A549 (cell line): ENCODE measurements around the gene FBXL4.

ENCODE experiments used
- BHLHE40 ChIP-seq: IDR thresholded peaks from 2 replicates; pipeline ENCODE4 v1.6.1; 2012; ENCODE audit warnings: low read depth, low read length, inconsistent platforms
- CEBPB ChIP-seq, 2 experiments: fragments of >200 bp in 1 of 2; sonication (Bioruptor Twin) in 1 of 2; formaldehyde crosslinking in 1 of 2; IDR thresholded peaks; 2 replicates each; pipeline ENCODE4 v1.6.1; 2012 to 2016
- EP300 ChIP-seq, 2 experiments: fragments of >200 bp; sonication (Bioruptor Twin); formaldehyde crosslinking; IDR thresholded peaks; 2 replicates in 1 of 2; 3 replicates in 1 of 2; pipeline ENCODE4 v1.6.1; 2016 to 2017
- FOSL2 ChIP-seq, 2 experiments: fragments of 450-650 bp in 1 of 2; fragments of >200 bp in 1 of 2; sonication (Bioruptor Twin) in 1 of 2; formaldehyde crosslinking; IDR thresholded peaks; 2 replicates each; pipeline versions ENCODE4 v1.5.0 to v1.6.1; 2016 to 2020; ENCODE audit warnings: mild to moderate bottlenecking in 1 of 2, moderate library complexity in 1 of 2
- FOXS1 ChIP-seq: fragments of 250-450 bp; sonication (Bioruptor Pico); IDR thresholded peaks from 2 replicates; pipeline ENCODE4 v1.5.0; 2020; ENCODE audit warnings: mild to moderate bottlenecking, moderate library complexity
- HOXB13 ChIP-seq: fragments of 250-450 bp; sonication (Bioruptor Pico); IDR thresholded peaks from 2 replicates; pipeline ENCODE4 v1.5.0; 2020; ENCODE audit warnings: low read depth, mild to moderate bottlenecking, moderate library complexity
- NFE2L2 ChIP-seq: fragments of 150-350 bp; conservative IDR thresholded peaks from 2 replicates; pipeline ENCODE4 v1.6.1; 2014; ENCODE audit warnings: low read length
- PHF8 ChIP-seq: fragments of 200-600 bp; sonication (generic); IDR thresholded peaks from 2 replicates; pipeline ENCODE4 v1.6.1; 2016; ENCODE audit warnings: low read depth, mild to moderate bottlenecking, antibody characterized with exemption, moderate library complexity, borderline replicate concordance
- RAD21 ChIP-seq, 2 experiments: fragments of >200 bp in 1 of 2; sonication (Bioruptor Twin) in 1 of 2; formaldehyde crosslinking in 1 of 2; IDR thresholded peaks in 1 of 2; conservative IDR thresholded peaks in 1 of 2; 2 replicates in 1 of 2; 3 replicates in 1 of 2; pipeline ENCODE4 v1.6.1; 2012 to 2018; ENCODE audit warnings: inconsistent platforms in 1 of 2
- RCOR1 ChIP-seq: fragments of 150-350 bp; IDR thresholded peaks from 2 replicates; pipeline ENCODE4 v1.6.1; 2014; ENCODE audit warnings: antibody characterized with exemption, low read length, low read depth
- RFX5 ChIP-seq: fragments of 450-650 bp; IDR thresholded peaks from 2 replicates; pipeline ENCODE4 v1.7.1; 2014; ENCODE audit warnings: antibody characterized with exemption, mild to moderate bottlenecking, moderate library complexity
- ZFP36 ChIP-seq: fragments of 450-650 bp; IDR thresholded peaks from 2 replicates; pipeline ENCODE4 v1.6.1; 2014; ENCODE audit warnings: borderline replicate concordance; ENCODE audit not compliant: partially characterized antibody
- TF ChIP-seq, protein P1 (sequence below): IDR thresholded peaks from 2 replicates; pipeline ENCODE4 v1.6.1; 2012
- TF ChIP-seq, protein P2 (sequence below): fragments of >200 bp; sonication (Bioruptor Twin); formaldehyde crosslinking; IDR thresholded peaks from 3 replicates; pipeline ENCODE4 v1.5.1; 2016

DNA sequence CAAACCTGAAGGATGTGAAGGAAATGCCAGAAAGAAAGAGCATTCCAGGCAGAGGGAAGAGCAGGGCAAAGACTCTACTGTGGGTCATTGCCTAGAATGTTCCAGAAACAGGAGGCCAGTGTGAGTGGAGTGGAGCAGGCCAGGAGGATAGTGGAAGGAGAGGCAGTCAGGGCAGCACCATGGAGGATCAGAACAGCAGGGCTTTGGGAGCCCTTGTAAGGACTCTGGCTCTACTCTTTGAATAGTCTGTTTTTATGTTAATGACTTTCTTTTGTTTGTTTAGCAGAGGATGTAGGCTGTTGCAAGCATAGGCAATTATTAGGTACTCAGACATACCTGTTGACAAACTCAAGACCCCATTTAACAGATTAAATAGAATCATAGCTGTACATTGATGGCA is 23.6 kb upstream of the FBXL4 start:
- TF ChIP-seq FOXS1 (CRISPR knock-in tag) (no peak), BHLHE40 (no peak), FOSL2 (IDR thresholded peaks at IDR 0.05) (no peak), FOSL2 (CRISPR knock-in tag; IDR thresholded peaks at IDR 0.05) (no peak), ZFP36 (no peak), RFX5 (no peak), EP300 (IDR thresholded peaks at IDR 0.05) (no peak), RAD21 (conservative IDR thresholded peaks at IDR 0.05 in 1 of 2, IDR thresholded peaks at IDR 0.05 in 1 of 2) (no peak), PHF8 (no peak), RCOR1 (no peak), CEBPB (IDR thresholded peaks at IDR 0.05) (no peak), NFE2L2 (no peak), HOXB13 (no peak)
- TF ChIP-seq, protein P1, sequence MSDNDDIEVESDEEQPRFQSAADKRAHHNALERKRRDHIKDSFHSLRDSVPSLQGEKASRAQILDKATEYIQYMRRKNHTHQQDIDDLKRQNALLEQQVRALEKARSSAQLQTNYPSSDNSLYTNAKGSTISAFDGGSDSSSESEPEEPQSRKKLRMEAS, result no peak
- TF ChIP-seq, protein P2, sequence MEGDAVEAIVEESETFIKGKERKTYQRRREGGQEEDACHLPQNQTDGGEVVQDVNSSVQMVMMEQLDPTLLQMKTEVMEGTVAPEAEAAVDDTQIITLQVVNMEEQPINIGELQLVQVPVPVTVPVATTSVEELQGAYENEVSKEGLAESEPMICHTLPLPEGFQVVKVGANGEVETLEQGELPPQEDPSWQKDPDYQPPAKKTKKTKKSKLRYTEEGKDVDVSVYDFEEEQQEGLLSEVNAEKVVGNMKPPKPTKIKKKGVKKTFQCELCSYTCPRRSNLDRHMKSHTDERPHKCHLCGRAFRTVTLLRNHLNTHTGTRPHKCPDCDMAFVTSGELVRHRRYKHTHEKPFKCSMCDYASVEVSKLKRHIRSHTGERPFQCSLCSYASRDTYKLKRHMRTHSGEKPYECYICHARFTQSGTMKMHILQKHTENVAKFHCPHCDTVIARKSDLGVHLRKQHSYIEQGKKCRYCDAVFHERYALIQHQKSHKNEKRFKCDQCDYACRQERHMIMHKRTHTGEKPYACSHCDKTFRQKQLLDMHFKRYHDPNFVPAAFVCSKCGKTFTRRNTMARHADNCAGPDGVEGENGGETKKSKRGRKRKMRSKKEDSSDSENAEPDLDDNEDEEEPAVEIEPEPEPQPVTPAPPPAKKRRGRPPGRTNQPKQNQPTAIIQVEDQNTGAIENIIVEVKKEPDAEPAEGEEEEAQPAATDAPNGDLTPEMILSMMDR, result no peak
